Neural cell (in vitro differentiated cells): ENCODE measurements around the gene PLXNA2.

Experiments
- CTCF ChIP-seq: fragments of 450-650 bp; IDR thresholded peaks from 2 replicates; pipeline ENCODE4 v1.5.1; 2014; ENCODE audit warnings: antibody characterized with exemption, mild to moderate bottlenecking, moderate library complexity; ENCODE audit not compliant: poor library complexity, severe bottlenecking
- EP300 ChIP-seq: fragments of 450-650 bp; conservative IDR thresholded peaks from 2 replicates; pipeline ENCODE4 v1.6.1; 2014; ENCODE audit warnings: antibody characterized with exemption, mild to moderate bottlenecking, moderate library complexity; ENCODE audit not compliant: poor library complexity, severe bottlenecking
- EZH2 ChIP-seq: fragments of 200-600, 300-800 bp; shearing (Covaris generic), sonication (generic); IDR thresholded peaks from 2 replicates; pipeline ENCODE4 v1.6.1; 2014; ENCODE audit warnings: antibody characterized with exemption, low read length, borderline replicate concordance, mild to moderate bottlenecking; ENCODE audit not compliant: insufficient read depth, poor library complexity, severe bottlenecking
- POLR2AphosphoS5 ChIP-seq: IDR thresholded peaks from 2 replicates; pipeline ENCODE4 v1.6.1; 2012

DNA sequence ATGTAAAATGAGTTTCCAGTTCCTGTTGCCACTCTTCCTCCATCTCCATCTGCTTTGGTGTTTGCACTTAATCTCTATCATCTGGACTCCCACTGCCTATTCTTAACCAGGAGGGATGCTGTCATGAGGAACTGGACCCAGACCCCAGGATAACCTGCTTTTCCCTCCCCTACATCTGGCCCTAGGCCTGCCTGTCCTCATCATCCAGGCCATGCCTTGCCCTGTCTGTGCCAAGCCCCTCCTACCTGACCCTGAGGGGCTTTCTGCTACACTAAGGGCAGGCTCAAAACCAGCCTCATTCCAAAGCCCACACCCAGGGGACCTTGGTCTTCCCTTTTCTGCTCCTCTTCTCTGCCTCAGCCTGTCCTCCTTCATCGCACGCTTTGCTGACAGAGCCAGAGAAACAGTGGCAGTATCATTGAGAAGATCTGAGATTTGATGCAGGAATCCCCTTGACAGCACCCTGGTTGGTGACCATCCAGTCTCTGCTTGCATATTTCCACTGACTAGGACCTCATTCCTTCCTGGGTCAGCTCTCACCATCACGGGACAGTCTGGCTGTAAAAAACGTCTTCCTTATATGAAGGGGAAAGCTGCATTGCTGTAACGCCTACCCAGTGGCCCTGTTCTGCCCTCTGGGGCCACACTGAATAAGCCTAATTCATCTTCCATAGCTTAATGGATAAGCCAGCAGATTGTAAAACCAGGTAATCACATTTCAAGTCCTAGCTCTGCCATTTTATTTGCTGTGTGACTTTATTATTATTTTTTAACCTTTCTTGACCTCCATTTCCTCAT lies 38.8 kb downstream of the PLXNA2 start:
- TF ChIP-seq CTCF (no peak), EZH2 (no peak), EP300 (no peak), POLR2AphosphoS5 (no peak)
